ENCODE data around the gene LPAR3. TPM values are rescaled to one million over a fixed set of nuclear protein-coding genes. Genes with fewer than 3 reads are reported as not detected.

LPAR3 gene
- total RNA-seq, 4 donors from 2014 or later = 13.0 to 19.0 (median 14.5) TPM

DNA sequence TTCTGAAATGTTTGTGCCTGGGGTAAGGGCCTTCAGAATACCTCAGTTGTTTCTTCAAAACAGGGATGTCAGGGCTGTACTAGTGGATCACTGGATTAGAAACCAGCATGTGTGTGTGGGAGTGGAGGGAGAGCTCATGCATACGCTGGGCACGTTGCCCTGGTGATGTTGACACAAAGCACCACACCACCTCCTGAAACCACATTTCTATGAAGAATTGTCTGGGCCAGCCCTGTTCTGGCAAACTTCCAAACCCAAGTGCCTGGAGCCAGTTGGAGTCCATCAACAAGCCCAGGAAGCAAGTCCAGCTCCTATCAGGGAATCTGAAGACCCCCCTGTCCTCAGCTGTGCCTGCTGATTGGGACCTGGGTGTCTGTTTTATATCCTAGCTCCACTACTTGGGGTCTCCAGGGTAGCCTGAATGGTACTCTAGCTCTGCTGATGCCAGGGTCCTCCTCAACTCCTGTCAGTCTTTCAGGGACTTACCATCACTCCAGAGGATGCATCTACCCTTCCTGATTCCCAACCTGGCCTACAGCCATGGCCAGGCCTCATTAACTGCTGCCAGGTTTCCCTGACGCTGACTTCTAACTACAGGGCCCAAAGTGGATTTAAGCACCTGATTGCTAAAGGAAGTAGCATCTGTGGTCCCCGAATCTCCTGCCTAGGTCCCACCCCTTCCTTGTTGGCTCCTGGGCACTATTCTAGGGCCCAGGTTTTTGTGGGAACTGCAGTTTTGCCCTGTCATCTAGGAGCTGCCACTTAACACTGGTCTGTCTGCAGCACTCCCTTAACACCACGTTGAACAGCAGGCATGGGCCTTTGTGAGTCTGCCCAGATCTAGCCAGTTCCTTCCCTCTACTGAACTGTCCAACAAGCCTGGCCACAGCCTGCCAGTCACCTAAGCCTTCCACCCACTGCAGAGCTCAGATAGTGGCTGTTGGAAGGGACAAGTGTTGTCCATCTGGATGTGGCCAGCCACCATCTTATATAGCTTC lies 45.5 kb downstream of the LPAR3 start:
- intact Hi-C loops (cut with DNase I; ENCODE audit: low total_unique reads) = no loop called here
- DNase-seq (ENCODE audit: low spot score in 2 of 2) = peak; percentile 68 to 86
- WGBS, 2 donors = 26% methylated on average over 5 of the region's 5 CpGs
- TF ChIP-seq, protein P1, sequence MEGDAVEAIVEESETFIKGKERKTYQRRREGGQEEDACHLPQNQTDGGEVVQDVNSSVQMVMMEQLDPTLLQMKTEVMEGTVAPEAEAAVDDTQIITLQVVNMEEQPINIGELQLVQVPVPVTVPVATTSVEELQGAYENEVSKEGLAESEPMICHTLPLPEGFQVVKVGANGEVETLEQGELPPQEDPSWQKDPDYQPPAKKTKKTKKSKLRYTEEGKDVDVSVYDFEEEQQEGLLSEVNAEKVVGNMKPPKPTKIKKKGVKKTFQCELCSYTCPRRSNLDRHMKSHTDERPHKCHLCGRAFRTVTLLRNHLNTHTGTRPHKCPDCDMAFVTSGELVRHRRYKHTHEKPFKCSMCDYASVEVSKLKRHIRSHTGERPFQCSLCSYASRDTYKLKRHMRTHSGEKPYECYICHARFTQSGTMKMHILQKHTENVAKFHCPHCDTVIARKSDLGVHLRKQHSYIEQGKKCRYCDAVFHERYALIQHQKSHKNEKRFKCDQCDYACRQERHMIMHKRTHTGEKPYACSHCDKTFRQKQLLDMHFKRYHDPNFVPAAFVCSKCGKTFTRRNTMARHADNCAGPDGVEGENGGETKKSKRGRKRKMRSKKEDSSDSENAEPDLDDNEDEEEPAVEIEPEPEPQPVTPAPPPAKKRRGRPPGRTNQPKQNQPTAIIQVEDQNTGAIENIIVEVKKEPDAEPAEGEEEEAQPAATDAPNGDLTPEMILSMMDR (IDR thresholded peaks at IDR 0.05) = no peak
- no peak for TF ChIP-seq POLR2A (IDR thresholded peaks at IDR 0.05)
- no peak overlapping the region for H3K4me3 ChIP-seq (ENCODE audit: low read depth, poor library complexity, severe bottlenecking)

- TF ChIP-seq, protein P1 (IDR thresholded peaks at IDR 0.05) = no peak
- TF ChIP-seq POLR2A (IDR thresholded peaks at IDR 0.05) = no peak
- intact Hi-C loops (cut with DNase I; ENCODE audit: low total_unique reads) = no loop called here
- H3K4me3 ChIP-seq (ENCODE audit: low read depth, poor library complexity, severe bottlenecking) = no peak overlapping the region
- DNase-seq (ENCODE audit: low spot score in 2 of 2) = no peak
These were observed 46.6 kb downstream of the LPAR3 start for GRCh38 chr1:84846387-84846786.

GRCh38 chr1:84845357-84845756 lies 47.6 kb downstream of the LPAR3 start:
- no peak for DNase-seq (ENCODE audit: low spot score in 2 of 2)
- TF ChIP-seq, protein P1 (IDR thresholded peaks at IDR 0.05) = no peak
- TF ChIP-seq POLR2A (IDR thresholded peaks at IDR 0.05) = no peak
- intact Hi-C loops (cut with DNase I; ENCODE audit: low total_unique reads) = no loop called here
- WGBS, 2 donors = 78% methylated on average over 2 of the region's 2 CpGs
- no peak overlapping the region for H3K4me3 ChIP-seq (ENCODE audit: low read depth, poor library complexity, severe bottlenecking)

GRCh38 chr1:84844094-84844493 lies 48.9 kb downstream of the LPAR3 start:
- TF ChIP-seq, protein P1 (IDR thresholded peaks at IDR 0.05) = no peak
- TF ChIP-seq POLR2A (IDR thresholded peaks at IDR 0.05) = no peak
- DNase-seq (ENCODE audit: low spot score in 2 of 2) = no peak
- intact Hi-C loops (cut with DNase I; ENCODE audit: low total_unique reads) = no loop called here
- H3K4me3 ChIP-seq (ENCODE audit: low read depth, poor library complexity, severe bottlenecking) = no peak overlapping the region

GRCh38 chr1:84842748-84843231 lies 50.2 kb downstream of the LPAR3 start:
- 45 to 57% methylated on average over 3 of the region's 3 CpGs for WGBS, 2 donors
- DNase-seq (ENCODE audit: low spot score in 2 of 2) = no peak
- H3K4me3 ChIP-seq (ENCODE audit: low read depth, poor library complexity, severe bottlenecking) = no peak overlapping the region
- no peak for TF ChIP-seq POLR2A (IDR thresholded peaks at IDR 0.05)
- TF ChIP-seq, protein P1 (IDR thresholded peaks at IDR 0.05) = no peak
- intact Hi-C loops (cut with DNase I; ENCODE audit: low total_unique reads) = no loop called here
